Stomach (tissue), 9 donors: ENCODE data around the gene MYH8. TPM values are rescaled to one million over a fixed set of nuclear protein-coding genes. Genes with fewer than 3 reads are reported as not detected.

ENCODE experiments used
- DNase-seq, 2 donors: peaks; one replicate each; pipeline versions ENCODE4 v3.0.0 to v3.0.0-alpha.2; 2013 to 2019
- H3K27ac ChIP-seq, 5 donors: fragments of 200-600 bp in 4 of 5; sonication (generic) in 4 of 5; one replicate each; pipeline ENCODE4 v1.5.1; 2013 to 2019; ENCODE audit warnings: mild to moderate bottlenecking in 1 of 5, moderate library complexity in 1 of 5
- H3K27me3 ChIP-seq, 3 donors: fragments of 200-600 bp; sonication (generic); one replicate each; pipeline ENCODE4 v1.5.1; 2017 to 2019; ENCODE audit warnings: mixed run types in 1 of 3
- H3K36me3 ChIP-seq, 4 donors: fragments of 200-600 bp; sonication (generic); 1 replicate in 3 of 4; 2 replicates in 1 of 4; pipeline ENCODE4 v1.5.1; 2016 to 2019
- H3K4me1 ChIP-seq, 4 donors: fragments of 200-600 bp; sonication (generic); one replicate each; pipeline ENCODE4 v1.5.1; 2016 to 2019
- H3K4me3 ChIP-seq, 4 donors: fragments of 200-600 bp; sonication (generic) in 3 of 4; one replicate each; pipeline ENCODE4 v1.5.1; 2016 to 2019; ENCODE audit warnings: mild to moderate bottlenecking in 1 of 4
- H3K9me3 ChIP-seq, 4 donors: fragments of 200-600 bp; sonication (generic); one replicate each; pipeline ENCODE4 v1.5.1; 2016 to 2019
- CTCF ChIP-seq, 7 experiments: fragments of 450-650 bp in 4 of 7; fragments of 200-600 bp in 3 of 7; sonication (generic) in 3 of 7; IDR thresholded peaks; one replicate each; pipeline ENCODE4 v1.5.1; 2016 to 2019; ENCODE audit warnings: antibody characterized with exemption in 7 of 7, control low read depth in 2 of 7, mild to moderate bottlenecking in 1 of 7
- EP300 ChIP-seq: sonication (generic); formaldehyde crosslinking; IDR thresholded peaks from one replicate; pipeline ENCODE4 v1.6.1; 2017; ENCODE audit warnings: antibody characterized with exemption
- POLR2A ChIP-seq, 4 donors: fragments of 450-650 bp; IDR thresholded peaks; one replicate each; pipeline ENCODE4 v1.6.1; 2016; ENCODE audit warnings: antibody characterized with exemption in 4 of 4, control low read depth in 2 of 4, mild to moderate bottlenecking in 1 of 4, moderate library complexity in 1 of 4
- POLR2AphosphoS5 ChIP-seq, 3 donors: sonication (generic); formaldehyde crosslinking; IDR thresholded peaks; one replicate each; pipeline ENCODE4 v1.6.1; 2016; ENCODE audit warnings: antibody characterized with exemption in 3 of 3
- WGBS, 5 donors: extraction: QIAGEN DNeasy Blood & Tissue Kit in 3 of 5; methylation state at CpG; one replicate each; pipeline versions ENCODE4 v1.1.5 to v1.1.7; 2013 to 2018; 5-methylcytosine and 5-hydroxymethylcytosine counted together
- intact Hi-C: fragments of 100-400 bp; cut with DNase I; formaldehyde crosslinking; loops from one replicate; pipeline ENCODE4 v1.15.1; 2023; ENCODE audit warnings: low total_unique reads
- polyA plus RNA-seq, 3 donors: library from polyadenylated mRNA; stranded (reverse); fragments of 200-250 nt; gene quantifications; one replicate each; pipeline ENCODE4 v1.2.3, GENCODE V29; 2013
- total RNA-seq, 5 donors: library from RNA; depleted of rRNA; stranded (reverse); fragments of >200 nt; gene quantifications; one replicate each; pipeline versions ENCODE4 v1.1.0 to v1.2.3, GENCODE V29; 2014 to 2016
- donor health status: healthy with polysubstance abuse.
- donor health status: Bipolar disorder and iron deficiency.
- donor health status: healthy.

MYH8 gene
- total and polyA plus RNA-seq, 8 donors: 0.06 TPM; not detected in 7

GRCh38 chr17:10435096-10435495 lies 13.3 kb upstream of the MYH8 start:
- Histone ChIP-seq H3K36me3 (no peaks in the 10 kb centered on the region), H3K9me3 (peaks cover 0 to 13% (median 7%) of the 10 kb centered on the region in 4 donors), H3K27ac (no peak overlapping the region), H3K27me3 (no peaks in the 10 kb centered on the region), H3K4me1 (no peaks in the 10 kb centered on the region), H3K4me3 (no peak overlapping the region)
- no peak for DNase-seq
- intact Hi-C loops: no loop called here
- WGBS, 5 donors: 65 to 75% (median 74%) methylated on average over 3 of the region's 3 CpGs
- TF ChIP-seq EP300: no peak
- no peak for TF ChIP-seq POLR2A (IDR thresholded peaks at IDR 0.05)
- TF ChIP-seq CTCF (IDR thresholded peaks at IDR 0.05): no peak

- no peaks in the 10 kb centered on the region for H3K36me3 ChIP-seq
- H3K27me3 ChIP-seq: no peaks in the 10 kb centered on the region
- WGBS, 5 donors: 61 to 79% (median 77%) methylated on average over 2 of the region's 2 CpGs
- H3K27ac ChIP-seq: no peak overlapping the region
- TF ChIP-seq POLR2AphosphoS5 (IDR thresholded peaks at IDR 0.05): no peak
- H3K9me3 ChIP-seq: peaks cover 0 to 13% (median 5%) of the 10 kb centered on the region in 4 donors
- no peak for DNase-seq
- no peak overlapping the region for H3K4me3 ChIP-seq
- intact Hi-C loops: no loop called here
- H3K4me1 ChIP-seq: no peaks in the 10 kb centered on the region
Observed at GRCh38 chr17:10429421-10430045, 7.8 kb upstream of the MYH8 start.

GRCh38 chr17:10428781-10429180 lies 7.0 kb upstream of the MYH8 start:
- peaks cover 0 to 12% (median 5%) of the 10 kb centered on the region in 4 donors for H3K9me3 ChIP-seq
- 73 to 86% (median 84%) methylated on average over 2 of the region's 2 CpGs for WGBS, 5 donors
- H3K27ac ChIP-seq: no peak overlapping the region
- no peak for TF ChIP-seq EP300
- no peak for TF ChIP-seq POLR2A (IDR thresholded peaks at IDR 0.05)
- no peak for TF ChIP-seq POLR2AphosphoS5 (IDR thresholded peaks at IDR 0.05)
- no peak for TF ChIP-seq CTCF (IDR thresholded peaks at IDR 0.05)
- H3K36me3 ChIP-seq: no peaks in the 10 kb centered on the region
- no peaks in the 10 kb centered on the region for H3K4me1 ChIP-seq
- H3K4me3 ChIP-seq: no peak overlapping the region
- H3K27me3 ChIP-seq: no peaks in the 10 kb centered on the region
- DNase-seq: no peak
- intact Hi-C loops: no loop called here

GRCh38 chr17:10421211-10421610 lies 539 bp downstream of the MYH8 start:
- H3K9me3 ChIP-seq: no peaks in the 10 kb centered on the region
- TF ChIP-seq EP300: no peak
- TF ChIP-seq CTCF (IDR thresholded peaks at IDR 0.05): no peak
- no peak for TF ChIP-seq POLR2A (IDR thresholded peaks at IDR 0.05)
- TF ChIP-seq POLR2AphosphoS5 (IDR thresholded peaks at IDR 0.05): no peak
- H3K27me3 ChIP-seq: no peaks in the 10 kb centered on the region
- H3K27ac ChIP-seq: no peak overlapping the region
- 45 to 66% (median 56%) methylated on average over 2 of the region's 2 CpGs for WGBS, 5 donors
- no peaks in the 10 kb centered on the region for H3K4me1 ChIP-seq
- intact Hi-C loops: no loop called here
- no peaks in the 10 kb centered on the region for H3K36me3 ChIP-seq
- no peak overlapping the region for H3K4me3 ChIP-seq
- no peak for DNase-seq

- no peak for TF ChIP-seq CTCF (IDR thresholded peaks at IDR 0.05)
- TF ChIP-seq EP300: no peak
- TF ChIP-seq POLR2AphosphoS5 (IDR thresholded peaks at IDR 0.05): no peak
- TF ChIP-seq POLR2A (IDR thresholded peaks at IDR 0.05): no peak
- DNase-seq: no peak
- no peaks in the 10 kb centered on the region for H3K36me3 ChIP-seq
- no peaks in the 10 kb centered on the region for H3K9me3 ChIP-seq
- no peak overlapping the region for H3K4me3 ChIP-seq
- H3K27ac ChIP-seq: no peak overlapping the region
- WGBS, 5 donors: 62 to 87% (median 72%) methylated on average over 2 of the region's 2 CpGs
- intact Hi-C loops: no loop called here
- H3K4me1 ChIP-seq: no peaks in the 10 kb centered on the region
- H3K27me3 ChIP-seq: no peaks in the 10 kb centered on the region
Observed at GRCh38 chr17:10420811-10421210, 939 bp downstream of the MYH8 start.
